H1 (cell line): ENCODE results near the gene SMLR1. TPM values are rescaled to one million over a fixed set of nuclear protein-coding genes. Genes with fewer than 3 reads are reported as not detected.

Experiments used
- CTCF ChIA-PET: fragments of 300-600 bp; sonication (Branson Sonifier 250); formaldehyde crosslinking; loops from one replicate; lab custom pipeline; 2021; ENCODE audit not compliant: partially characterized antibody; lab: Charles Lee
- POLR2A ChIA-PET: fragments of 300-600 bp; sonication (Branson Sonifier 250); formaldehyde crosslinking; loops from one replicate; lab custom pipeline; 2021; ENCODE audit warnings: inconsistent platforms; ENCODE audit not compliant: partially characterized antibody; lab: Charles Lee
- DNase-seq, 2 experiments: peaks; one replicate each; pipeline versions ENCODE4 v3.0.0 to v3.0.0-alpha.2; 2010 to 2022; ENCODE audit warnings: low spot score in 2 of 2, low read depth in 1 of 2, mixed read lengths in 1 of 2
- FAIRE-seq: peaks from 2 replicates; lab custom pipeline; 2011; peaks lifted over from hg19 to GRCh38; lab: Jason Lieb, UNC
- H2AFZ ChIP-seq: 2 replicates; pipeline ENCODE4 v1.8.1; 2012; ENCODE audit warnings: low read length, inconsistent platforms
- H2AK5ac ChIP-seq: 2 replicates; pipeline ENCODE4 v1.6.1; 2013; ENCODE audit warnings: low read depth, low read length
- H2BK120ac ChIP-seq: replicated peaks from 2 replicates; pipeline ENCODE3; 2013; ENCODE audit warnings: low read depth, low read length, inconsistent platforms
- H2BK12ac ChIP-seq: 2 replicates; pipeline ENCODE4 v1.6.1; 2013; ENCODE audit warnings: low read depth, low read length
- H2BK15ac ChIP-seq: 2 replicates; pipeline ENCODE4 v1.6.1; 2013; ENCODE audit warnings: low read length
- H2BK20ac ChIP-seq: 2 replicates; pipeline ENCODE4 v1.6.1; 2013; ENCODE audit warnings: low read length
- H2BK5ac ChIP-seq: 2 replicates; pipeline ENCODE4 v1.6.1; 2013; ENCODE audit warnings: low read depth, low read length
- H3K14ac ChIP-seq: 2 replicates; pipeline ENCODE4 v1.6.1; 2013; ENCODE audit warnings: inconsistent platforms; ENCODE audit not compliant: insufficient read length
- H3K18ac ChIP-seq: 2 replicates; pipeline ENCODE4 v1.6.1; 2013; ENCODE audit warnings: low read length; ENCODE audit errors: extremely low read depth
- H3K23ac ChIP-seq: 2 replicates; pipeline ENCODE4 v1.6.1; 2013; ENCODE audit warnings: inconsistent platforms; ENCODE audit not compliant: insufficient read length
- H3K23me2 ChIP-seq: 2 replicates; pipeline ENCODE4 v1.6.1; 2013; ENCODE audit warnings: low read depth, low read length
- H3K27ac ChIP-seq: 2 replicates; pipeline ENCODE4 v1.6.1; 2011; ENCODE audit warnings: low read depth, low read length, inconsistent platforms
- H3K27me3 ChIP-seq, 4 experiments: replicated peaks in 1 of 4; 1 replicate in 1 of 4; 2 replicates in 3 of 4; pipeline versions ENCODE4 v1.6.1 to v1.8.1; 2011 to 2013; ENCODE audit warnings: low read length in 3 of 4, mild to moderate bottlenecking in 3 of 4, inconsistent platforms in 2 of 4, mixed read lengths in 2 of 4, moderate library complexity in 1 of 4; ENCODE audit not compliant: control insufficient read depth in 3 of 4, insufficient read depth in 3 of 4; ENCODE audit errors: extremely low read depth in 1 of 4
- H3K36me3 ChIP-seq, 4 experiments: 2 replicates each; pipeline versions ENCODE4 v1.6.1 to v1.8.1; 2011 to 2013; ENCODE audit warnings: mild to moderate bottlenecking in 4 of 4, low read length in 3 of 4, moderate library complexity in 2 of 4, control low read depth in 1 of 4, inconsistent platforms in 1 of 4; ENCODE audit not compliant: insufficient read depth in 4 of 4, control insufficient read depth in 2 of 4
- H3K4ac ChIP-seq: replicated peaks from 2 replicates; pipeline ENCODE3; 2013; ENCODE audit warnings: low read length, low read depth, mixed read lengths, inconsistent platforms; ENCODE audit not compliant: insufficient read length
- H3K4me1 ChIP-seq, 4 experiments: replicated peaks in 1 of 4; 1 replicate in 1 of 4; 2 replicates in 3 of 4; pipeline versions ENCODE4 v1.6.1 to v1.8.1; 2011 to 2013; ENCODE audit warnings: low read length in 3 of 4, inconsistent platforms in 2 of 4, mixed read lengths in 1 of 4; ENCODE audit not compliant: insufficient read depth in 4 of 4, control insufficient read depth in 3 of 4
- H3K4me2 ChIP-seq, 2 experiments: 2 replicates each; pipeline versions ENCODE4 v1.6.1 to v1.8.1; 2011 to 2013; ENCODE audit warnings: low read depth in 2 of 2, low read length in 2 of 2, control low read depth in 1 of 2, inconsistent platforms in 1 of 2, mild to moderate bottlenecking in 1 of 2; ENCODE audit not compliant: insufficient read depth in 1 of 2
- H3K4me3 ChIP-seq, 4 experiments: fragments of 200-600, 300-600 bp in 1 of 4; sonication (generic), shearing (Covaris generic), sonication (Bioruptor Twin) in 1 of 4; 2 replicates each; pipeline versions ENCODE4 v1.5.1 to v1.8.1; 2011 to 2016; ENCODE audit warnings: low read length in 4 of 4, low read depth in 3 of 4, control low read depth in 2 of 4, inconsistent platforms in 2 of 4, mild to moderate bottlenecking in 2 of 4, mixed read lengths in 1 of 4, moderate library complexity in 1 of 4; ENCODE audit not compliant: insufficient read depth in 2 of 4; ENCODE audit errors: extremely low read depth in 1 of 4
- H3K56ac ChIP-seq: replicated peaks from 2 replicates; pipeline ENCODE3; 2013; ENCODE audit warnings: low read depth, mild to moderate bottlenecking, mixed read lengths, low read length, inconsistent platforms; ENCODE audit not compliant: insufficient read length
- H3K79me1 ChIP-seq: 2 replicates; pipeline ENCODE4 v1.6.1; 2013; ENCODE audit warnings: low read depth, low read length, control low read depth
- H3K79me2 ChIP-seq, 2 experiments: 2 replicates each; pipeline versions ENCODE4 v1.6.1 to v1.8.1; 2012 to 2013; ENCODE audit warnings: low read length in 2 of 2, mild to moderate bottlenecking in 2 of 2, inconsistent platforms in 1 of 2; ENCODE audit not compliant: insufficient read depth in 2 of 2, control insufficient read depth in 1 of 2
- H3K9ac ChIP-seq, 4 experiments: replicated peaks in 1 of 4; 1 replicate in 1 of 4; 2 replicates in 3 of 4; pipeline versions ENCODE4 v1.6.1 to v1.8.1; 2011 to 2013; ENCODE audit warnings: low read depth in 3 of 4, low read length in 3 of 4, control low read depth in 2 of 4, mild to moderate bottlenecking in 2 of 4, moderate library complexity in 2 of 4, inconsistent platforms in 1 of 4; ENCODE audit errors: extremely low read depth in 1 of 4
- H3K9me3 ChIP-seq, 2 experiments: 2 replicates each; pipeline versions ENCODE4 v1.6.1 to v1.8.1; 2012 to 2013; ENCODE audit warnings: mild to moderate bottlenecking in 2 of 2, moderate library complexity in 2 of 2, control low read depth in 1 of 2, inconsistent platforms in 1 of 2, low read depth in 1 of 2, low read length in 1 of 2, mixed read lengths in 1 of 2; ENCODE audit not compliant: insufficient read depth in 2 of 2
- H4K20me1 ChIP-seq, 2 experiments: replicated peaks in 1 of 2; 2 replicates each; pipeline versions ENCODE3 to v1.8.1; 2011 to 2013; ENCODE audit warnings: inconsistent platforms in 2 of 2, low read length in 2 of 2, mild to moderate bottlenecking in 1 of 2; ENCODE audit not compliant: insufficient read depth in 2 of 2, control insufficient read depth in 1 of 2
- H4K5ac ChIP-seq: 2 replicates; pipeline ENCODE4 v1.6.1; 2013; ENCODE audit warnings: low read length, low read depth, mixed read lengths, inconsistent platforms; ENCODE audit not compliant: insufficient read length
- H4K8ac ChIP-seq: 2 replicates; pipeline ENCODE4 v1.8.0; 2013; ENCODE audit warnings: mild to moderate bottlenecking, moderate library complexity, low read length, inconsistent platforms; ENCODE audit not compliant: insufficient read depth; ENCODE audit errors: extremely low read depth
- H4K91ac ChIP-seq: replicated peaks from 2 replicates; pipeline ENCODE3; 2013; ENCODE audit warnings: low read length, mixed read lengths, inconsistent platforms; ENCODE audit not compliant: insufficient read length
- CEBPB ChIP-seq: IDR thresholded peaks from 2 replicates; pipeline ENCODE4 v1.6.1; 2012; ENCODE audit warnings: low read depth, low read length
- GABPA ChIP-seq: IDR thresholded peaks from 2 replicates; pipeline ENCODE4 v1.6.1; 2011; ENCODE audit warnings: mild to moderate bottlenecking, low read length, moderate library complexity, borderline replicate concordance; ENCODE audit not compliant: insufficient read depth
- GTF2F1 ChIP-seq: IDR thresholded peaks from 2 replicates; pipeline ENCODE4 v1.6.1; 2012; ENCODE audit warnings: low read depth, low read length, improper control_type of control experiment, borderline replicate concordance
- SIRT6 ChIP-seq: IDR thresholded peaks from one replicate; pipeline ENCODE4 v1.7.1; 2012; ENCODE audit warnings: low read length, inconsistent platforms
- SP4 ChIP-seq: IDR thresholded peaks from 2 replicates; pipeline ENCODE4 v1.6.1; 2012; ENCODE audit warnings: low read length, inconsistent platforms
- TBP ChIP-seq: IDR thresholded peaks from 2 replicates; pipeline ENCODE4 v1.6.1; 2011; ENCODE audit warnings: low read depth, low read length, improper control_type of control experiment
- TEAD4 ChIP-seq: IDR thresholded peaks from 2 replicates; pipeline ENCODE4 v1.6.1; 2012; ENCODE audit warnings: low read depth, low read length, inconsistent platforms, mixed read lengths
- USF2 ChIP-seq: IDR thresholded peaks from 2 replicates; pipeline ENCODE4 v1.6.1; 2011; ENCODE audit warnings: low read length, improper control_type of control experiment
- YY1 ChIP-seq: IDR thresholded peaks from 2 replicates; pipeline ENCODE4 v1.6.1; 2011; ENCODE audit warnings: low read depth, mild to moderate bottlenecking, low read length
- WGBS, 2 experiments: shearing (Covaris generic) in 1 of 2; methylation state at CpG; one replicate each; pipeline versions ENCODE4 v1.1.6 to v1.1.7; 2013 to 2015; ENCODE audit warnings: low lambda C conversion rate in 2 of 2, mixed read lengths in 2 of 2, inconsistent platforms in 1 of 2, low coverage in 1 of 2, missing lambda C conversion rate in 1 of 2; ENCODE audit not compliant: insufficient replicate concordance in 2 of 2, insufficient coverage in 1 of 2, insufficient read length in 1 of 2; ENCODE audit errors: extremely low coverage in 1 of 2, missing lambda C conversion rate in 1 of 2; 5-methylcytosine and 5-hydroxymethylcytosine counted together
- polyA plus RNA-seq, 7 experiments: library from polyadenylated mRNA; depleted of rRNA in 3 of 7; stranded (reverse) in 5 of 7; unstranded in 2 of 7; fragments of >200 nt in 5 of 7; fragments of 200-250 nt in 2 of 7; gene quantifications; 1 replicate in 5 of 7; 2 replicates in 1 of 7; 4 replicates in 1 of 7; pipeline versions ENCODE4 v1.2.1 to v1.2.3, GENCODE V29; 2011 to 2013; ENCODE audit warnings: missing spikeins in 2 of 7, mixed read lengths in 2 of 7
- total RNA-seq: library from RNA; stranded (reverse); fragmentation: NEBNext Ultra II Directional; extraction: Animal tissue kit (Norgen Biotek cat#: 25700); gene quantifications from 2 replicates; pipeline ENCODE4 v1.2.1, GENCODE V29; 2021

SMLR1 gene
- total and polyA plus RNA-seq, 2 of the 8 experiments (the other 6 are each of a cell fraction or from before 2014, with no cell fraction given): not detected

- H3K9ac ChIP-seq: no peak overlapping the region
- H3K56ac ChIP-seq: no peak overlapping the region
- no peaks in the 10 kb centered on the region; the same call in 1 of the 2 replicates for H3K23me2 ChIP-seq
- no peak overlapping the region for H2BK20ac ChIP-seq
- no peaks in the 10 kb centered on the region for H3K9me3 ChIP-seq
- H3K18ac ChIP-seq: no peak overlapping the region
- H4K5ac ChIP-seq: no peak overlapping the region
- H2AFZ ChIP-seq: no peak overlapping the region
- H4K20me1 ChIP-seq: no peaks in the 10 kb centered on the region
- ChIA-PET CTCF (interaction anchor here (0.7 to 4.3 kb wide), 16 partner anchors 8 to 522 kb away, joined by 3 to 20 read pairs (median 5); no protein-coding TSS in a partner anchor), POLR2A (no interaction called here)
- H3K23ac ChIP-seq: no peak overlapping the region
- no peaks in the 10 kb centered on the region for H3K79me1 ChIP-seq
- H3K27me3 ChIP-seq: no peaks in the 10 kb centered on the region
- no peak overlapping the region for H4K91ac ChIP-seq
- no peak overlapping the region for H3K27ac ChIP-seq
- H4K8ac ChIP-seq: no peak overlapping the region
- H3K4me3 ChIP-seq: no peak overlapping the region
- no peaks in the 10 kb centered on the region; a peak in 2 of 8 replicates for H3K36me3 ChIP-seq
- DNase-seq: no peak
- WGBS, 2 experiments: 76% methylated on average over 3 of the region's 3 CpGs; no CpG with 5 or more reads in 1 of the 2 experiments
- peak; percentile 84 for FAIRE-seq
- H3K4ac ChIP-seq: no peak overlapping the region
- H2BK5ac ChIP-seq: no peak overlapping the region
- H2AK5ac ChIP-seq: no peak overlapping the region
- H2BK12ac ChIP-seq: no peak overlapping the region
- H2BK15ac ChIP-seq: no peak overlapping the region
- no peak overlapping the region for H2BK120ac ChIP-seq
- no peak overlapping the region for H3K14ac ChIP-seq
- H3K4me2 ChIP-seq: no peak overlapping the region
- H3K79me2 ChIP-seq: no peaks in the 10 kb centered on the region
- H3K4me1 ChIP-seq: peaks cover 4 to 11% (median 6%) of the 10 kb centered on the region in 4 experiments; a peak in 6 of 7 replicates
- TF ChIP-seq TBP (no peak), TEAD4 (peak; percentile 30; the same call in 1 of the 2 replicates), GTF2F1 (no peak), SIRT6 (no peak), YY1 (no peak), GABPA (no peak), SP4 (no peak), USF2 (no peak), CEBPB (no peak)
Measured at GRCh38 chr6:130843575-130844320, 16.5 kb downstream of the SMLR1 start.
